Transverse colon (tissue), 4 donors: ENCODE data around the gene IKBKG. TPM values are rescaled to one million over a fixed set of nuclear protein-coding genes. Genes with fewer than 3 reads are reported as not detected.

ENCODE experiments used
- DNase-seq: peaks from one replicate; pipeline ENCODE4 v3.0.0-alpha.2; 2019
- H3K27ac ChIP-seq, 4 donors: fragments of 200-600 bp; sonication (generic); 2 replicates each; pipeline ENCODE4 v1.5.1; 2016 to 2018; ENCODE audit warnings: inconsistent platforms in 4 of 4
- H3K27me3 ChIP-seq: fragments of 200-600 bp; sonication (generic); 2 replicates; pipeline ENCODE4 v1.5.1; 2017; ENCODE audit warnings: inconsistent platforms
- H3K36me3 ChIP-seq, 4 donors: fragments of 200-600 bp; sonication (generic); 2 replicates each; pipeline ENCODE4 v1.5.1; 2017 to 2019; ENCODE audit warnings: inconsistent platforms in 4 of 4
- H3K4me1 ChIP-seq, 4 donors: fragments of 200-600 bp; sonication (generic); 2 replicates each; pipeline ENCODE4 v1.5.1; 2017 to 2020; ENCODE audit warnings: inconsistent platforms in 4 of 4
- H3K4me3 ChIP-seq, 4 donors: fragments of 200-600 bp; sonication (generic); 1 replicate in 1 of 4; 2 replicates in 3 of 4; pipeline versions ENCODE4 v1.5.1 to v1.6.1; 2017 to 2019; ENCODE audit warnings: inconsistent platforms in 4 of 4
- H3K9me3 ChIP-seq, 2 donors: fragments of 200-600 bp; sonication (generic); 2 replicates each; pipeline ENCODE4 v1.5.1; 2017 to 2019; ENCODE audit warnings: inconsistent platforms in 2 of 2
- EP300 ChIP-seq: sonication (generic); formaldehyde crosslinking; IDR thresholded peaks from one replicate; pipeline ENCODE4 v1.6.1; 2017; ENCODE audit warnings: antibody characterized with exemption, low read depth
- POLR2A ChIP-seq: fragments of 450-650 bp; IDR thresholded peaks from one replicate; pipeline ENCODE4 v1.6.1; 2016; ENCODE audit warnings: antibody characterized with exemption, mild to moderate bottlenecking, moderate library complexity
- POLR2AphosphoS5 ChIP-seq, 3 donors: sonication (generic); formaldehyde crosslinking; IDR thresholded peaks; one replicate each; pipeline ENCODE4 v1.6.1; 2016; ENCODE audit warnings: antibody characterized with exemption in 3 of 3
- WGBS, 2 donors: methylation state at CpG; one replicate each; pipeline ENCODE4 v1.1.5; 2018; ENCODE audit warnings: low coverage in 1 of 2; 5-methylcytosine and 5-hydroxymethylcytosine counted together
- in situ Hi-C, 4 donors: fragments of 200-750 bp; cut with MboI; loops; one replicate each; pipeline versions ENCODE4 v1.15.0 to v1.15.1; 2017; ENCODE audit warnings: low sequenced_read_pairs in 3 of 4, low pct_ligation_motif_present in 1 of 4, low pct_unique_long_range_greater_than_20kb in 1 of 4
- intact Hi-C: fragments of 100-400 bp; cut with DNase I; formaldehyde crosslinking; loops from one replicate; pipeline ENCODE4 v1.15.1; 2023; ENCODE audit warnings: low total_unique reads
- total RNA-seq, 4 donors: library from RNA; depleted of rRNA; stranded (reverse); fragments of >200 nt; gene quantifications; one replicate each; pipeline ENCODE4 v1.1.0, GENCODE V29; 2016
- TF ChIP-seq, protein P1 (sequence below), 5 experiments: fragments of 200-600 bp in 3 of 5; fragments of 450-650 bp in 2 of 5; sonication (generic) in 3 of 5; IDR thresholded peaks; 1 replicate in 2 of 5; 2 replicates in 3 of 5; pipeline ENCODE4 v1.5.1; 2016 to 2017; ENCODE audit warnings: antibody characterized with exemption in 5 of 5, inconsistent platforms in 3 of 5, mild to moderate bottlenecking in 2 of 5, moderate library complexity in 1 of 5

Gene IKBKG
- total RNA-seq, 4 donors from 2014 or later: 12.2 to 61.1 (median 25.1) TPM

DNA sequence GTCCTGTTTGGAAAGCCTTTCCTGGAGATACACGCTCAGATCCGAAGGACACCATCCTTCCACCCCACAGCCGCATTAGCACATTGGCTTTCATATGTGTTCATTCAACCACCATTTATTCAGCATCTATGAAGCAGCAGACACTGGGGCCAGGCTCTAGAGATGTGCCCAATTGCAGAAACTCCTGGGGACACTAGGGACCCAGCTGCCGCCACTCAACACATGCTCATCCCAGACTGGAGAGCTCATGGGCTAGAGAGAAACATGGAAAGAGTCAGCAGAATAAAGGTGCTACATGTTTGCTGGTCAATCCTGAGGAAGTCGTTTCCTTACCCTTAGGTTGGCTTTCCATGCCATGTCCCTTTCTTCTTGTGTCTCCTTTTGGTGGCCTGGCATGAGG lies 45.1 kb downstream of the IKBKG start:
- in situ Hi-C loops: loop anchor here in 2 of 4 donors (25.0 kb wide), 1 partner anchor 245 kb away; the partner anchor contains the start of gene SMIM9 (in 2 of the 2)
- WGBS, 2 donors: 85% methylated on average over 5 of the region's 5 CpGs; no CpG with 5 or more reads in 1 of the 2 donors
- TF ChIP-seq POLR2A (no peak), POLR2AphosphoS5 (IDR thresholded peaks at IDR 0.05) (no peak), EP300 (no peak)
- TF ChIP-seq, protein P1, sequence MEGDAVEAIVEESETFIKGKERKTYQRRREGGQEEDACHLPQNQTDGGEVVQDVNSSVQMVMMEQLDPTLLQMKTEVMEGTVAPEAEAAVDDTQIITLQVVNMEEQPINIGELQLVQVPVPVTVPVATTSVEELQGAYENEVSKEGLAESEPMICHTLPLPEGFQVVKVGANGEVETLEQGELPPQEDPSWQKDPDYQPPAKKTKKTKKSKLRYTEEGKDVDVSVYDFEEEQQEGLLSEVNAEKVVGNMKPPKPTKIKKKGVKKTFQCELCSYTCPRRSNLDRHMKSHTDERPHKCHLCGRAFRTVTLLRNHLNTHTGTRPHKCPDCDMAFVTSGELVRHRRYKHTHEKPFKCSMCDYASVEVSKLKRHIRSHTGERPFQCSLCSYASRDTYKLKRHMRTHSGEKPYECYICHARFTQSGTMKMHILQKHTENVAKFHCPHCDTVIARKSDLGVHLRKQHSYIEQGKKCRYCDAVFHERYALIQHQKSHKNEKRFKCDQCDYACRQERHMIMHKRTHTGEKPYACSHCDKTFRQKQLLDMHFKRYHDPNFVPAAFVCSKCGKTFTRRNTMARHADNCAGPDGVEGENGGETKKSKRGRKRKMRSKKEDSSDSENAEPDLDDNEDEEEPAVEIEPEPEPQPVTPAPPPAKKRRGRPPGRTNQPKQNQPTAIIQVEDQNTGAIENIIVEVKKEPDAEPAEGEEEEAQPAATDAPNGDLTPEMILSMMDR (IDR thresholded peaks at IDR 0.05): no peak

DNA sequence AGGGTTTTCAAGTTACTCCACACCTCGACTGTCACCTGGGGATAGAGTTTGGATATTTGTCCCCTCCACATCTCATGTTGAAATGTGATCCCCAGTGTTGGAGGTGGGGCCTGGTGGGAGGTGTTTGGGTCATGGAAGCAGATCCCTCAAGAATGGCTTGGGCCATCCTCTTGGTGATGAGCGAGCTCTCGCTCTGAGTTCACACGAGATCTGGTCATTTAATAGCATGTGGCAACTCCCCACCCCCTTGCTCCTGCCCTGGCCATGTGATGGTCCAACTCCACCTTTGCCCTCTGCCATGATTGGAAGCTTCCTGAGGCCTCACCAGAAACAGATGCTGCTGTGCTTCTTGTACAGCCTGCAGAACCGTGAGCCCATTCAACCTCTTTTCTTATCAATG lies 45.8 kb downstream of the IKBKG start:
- H3K4me1 ChIP-seq: no peaks in the 10 kb centered on the region
- TF ChIP-seq, protein P1 (IDR thresholded peaks at IDR 0.05): no peak
- TF ChIP-seq POLR2AphosphoS5 (IDR thresholded peaks at IDR 0.05) (no peak), POLR2A (no peak), EP300 (no peak)
- 76% methylated on average over 5 of the region's 5 CpGs; no CpG with 5 or more reads in 1 of the 2 donors for WGBS, 2 donors
- H3K27me3 ChIP-seq: no peaks in the 10 kb centered on the region
- no peak for DNase-seq
- H3K36me3 ChIP-seq: no peaks in the 10 kb centered on the region
- H3K9me3 ChIP-seq: no peaks in the 10 kb centered on the region
- in situ Hi-C loops (loop anchor here in 2 of 4 donors (25.0 kb wide), 1 partner anchor 244 kb away; the partner anchor contains the start of gene SMIM9 (in 2 of the 2)), intact Hi-C loops (no loop called here)
- no peak overlapping the region for H3K4me3 ChIP-seq
- H3K27ac ChIP-seq: no peak overlapping the region

More for the DNA sequence above, 45.1 kb downstream of the IKBKG start:
- Histone ChIP-seq H3K4me1 (no peaks in the 10 kb centered on the region), H3K9me3 (no peaks in the 10 kb centered on the region), H3K27ac (no peak overlapping the region), H3K36me3 (no peaks in the 10 kb centered on the region), H3K27me3 (no peaks in the 10 kb centered on the region), H3K4me3 (no peak overlapping the region)
- no peak for DNase-seq
- intact Hi-C loops: no loop called here

GRCh38 chrX:154594491-154594890 lies 47.1 kb downstream of the IKBKG start:
- Histone ChIP-seq H3K27me3 (no peaks in the 10 kb centered on the region), H3K36me3 (no peaks in the 10 kb centered on the region), H3K9me3 (no peaks in the 10 kb centered on the region), H3K4me1 (no peaks in the 10 kb centered on the region), H3K27ac (no peak overlapping the region), H3K4me3 (no peak overlapping the region)
- 62% methylated on average over 4 of the region's 4 CpGs; no CpG with 5 or more reads in 1 of the 2 donors for WGBS, 2 donors
- no peak for DNase-seq
- intact Hi-C loops: no loop called here
- in situ Hi-C loops: loop anchor here in 2 of 4 donors (25.0 kb wide), 1 partner anchor 243 kb away; the partner anchor contains the start of gene SMIM9 (in 2 of the 2)
- TF ChIP-seq EP300: no peak

GRCh38 chrX:154595559-154596249 lies 48.3 kb downstream of the IKBKG start:
- H3K27me3 ChIP-seq: no peaks in the 10 kb centered on the region
- no peak overlapping the region for H3K4me3 ChIP-seq
- in situ Hi-C loops: loop anchor here in 2 of 4 donors (25.0 kb wide), 1 partner anchor 242 kb away; the partner anchor contains the start of gene SMIM9 (in 2 of the 2)
- no peaks in the 10 kb centered on the region for H3K4me1 ChIP-seq
- no peaks in the 10 kb centered on the region for H3K36me3 ChIP-seq
- intact Hi-C loops: no loop called here
- no peak overlapping the region for H3K27ac ChIP-seq
- DNase-seq: no peak
- 53 to 100% methylated on average over 1 to 2 of the region's 2 CpGs for WGBS, 2 donors
- H3K9me3 ChIP-seq: no peaks in the 10 kb centered on the region
- TF ChIP-seq POLR2A: no peak
- TF ChIP-seq EP300: no peak
- TF ChIP-seq, protein P1 (IDR thresholded peaks at IDR 0.05): no peak
- no peak for TF ChIP-seq POLR2AphosphoS5 (IDR thresholded peaks at IDR 0.05)
